GM23338 (cell line): ENCODE measurements around the gene UBXN4. TPM values are rescaled to one million over a fixed set of nuclear protein-coding genes. Genes with fewer than 3 reads are reported as not detected.

Source experiments
- ATAC-seq: fragments of 200-7000 bp; cut with Tn5 transposase; 3 replicates; pipeline ENCODE4 v1.9.1; 2020
- DNase-seq: peaks from one replicate; pipeline ENCODE4 v3.0.0-alpha.2; 2015; ENCODE audit warnings: low spot score
- H2AFZ ChIP-seq: fragments of 200-600 bp; sonication (generic); 2 replicates; pipeline ENCODE4 v1.8.0; 2016; ENCODE audit warnings: antibody characterized with exemption, mild to moderate bottlenecking, moderate library complexity
- H3F3A ChIP-seq: fragments of 200-600 bp; sonication (generic); replicated peaks from 2 replicates; pipeline ENCODE4 v1.8.0; 2017; ENCODE audit warnings: antibody characterized with exemption, mixed run types, low read depth
- H3K27ac ChIP-seq: fragments of 200-600 bp; sonication (generic); 2 replicates; pipeline ENCODE4 v1.6.1; 2016; ENCODE audit warnings: low read depth
- H3K27me3 ChIP-seq: fragments of 200-600 bp; sonication (generic); 2 replicates; pipeline ENCODE4 v1.8.0; 2016; ENCODE audit warnings: mild to moderate bottlenecking, mixed run types, moderate library complexity; ENCODE audit not compliant: insufficient read depth
- H3K36me3 ChIP-seq: fragments of 200-600 bp; sonication (generic); 2 replicates; pipeline ENCODE4 v1.8.0; 2016; ENCODE audit warnings: mild to moderate bottlenecking; ENCODE audit not compliant: insufficient read depth
- H3K4me1 ChIP-seq: fragments of 200-600 bp; sonication (generic); 2 replicates; pipeline ENCODE4 v1.8.0; 2016; ENCODE audit warnings: mild to moderate bottlenecking, moderate library complexity; ENCODE audit not compliant: insufficient read depth
- H3K4me2 ChIP-seq: fragments of 200-600 bp; sonication (generic); 2 replicates; pipeline ENCODE4 v1.7.1; 2017; ENCODE audit warnings: mixed run types
- H3K4me3 ChIP-seq: fragments of 200-600 bp; sonication (generic); 2 replicates; pipeline ENCODE4 v1.6.1; 2016; ENCODE audit warnings: mixed run types
- H3K79me2 ChIP-seq: fragments of 200-600 bp; sonication (generic); replicated peaks from 2 replicates; pipeline ENCODE4 v1.8.0; 2017; ENCODE audit warnings: mild to moderate bottlenecking; ENCODE audit not compliant: insufficient read depth
- H3K9me2 ChIP-seq: fragments of 200-600 bp; sonication (generic); 2 replicates; pipeline ENCODE4 v1.8.0; 2017; ENCODE audit not compliant: insufficient read depth
- H4K20me1 ChIP-seq: fragments of 200-600 bp; sonication (generic); replicated peaks from 2 replicates; pipeline ENCODE4 v1.8.0; 2017; ENCODE audit warnings: mild to moderate bottlenecking; ENCODE audit not compliant: insufficient read depth
- H3K27ac Mint-ChIP-seq: 2 replicates; pipeline ENCODE4 v1.8.0; 2020; ENCODE audit warnings: inconsistent platforms, mild to moderate bottlenecking, moderate library complexity, mixed read lengths
- H3K27me3 Mint-ChIP-seq: 3 replicates; pipeline ENCODE4 v1.8.0; 2022; ENCODE audit warnings: low read depth, mild to moderate bottlenecking, moderate library complexity, mixed read lengths, inconsistent platforms; ENCODE audit not compliant: insufficient read depth, poor library complexity
- H3K36me3 Mint-ChIP-seq: 3 replicates; pipeline ENCODE4 v1.8.0; 2021; ENCODE audit warnings: low read depth, mild to moderate bottlenecking, inconsistent platforms, moderate library complexity, mixed read lengths
- H3K4me1 Mint-ChIP-seq: 3 replicates; pipeline ENCODE4 v1.8.0; 2020; ENCODE audit warnings: mild to moderate bottlenecking, inconsistent platforms, mixed read lengths
- H3K4me3 Mint-ChIP-seq: 3 replicates; pipeline ENCODE4 v1.8.0; 2021; ENCODE audit warnings: moderate library complexity, mild to moderate bottlenecking, inconsistent platforms, mixed read lengths
- H3K9me3 Mint-ChIP-seq: 3 replicates; pipeline ENCODE4 v1.8.0; 2020; ENCODE audit warnings: moderate library complexity, mild to moderate bottlenecking, inconsistent platforms, mixed read lengths
- CREB1 ChIP-seq: fragments of 250-450 bp; sonication (Bioruptor Pico); IDR thresholded peaks from 2 replicates; pipeline ENCODE4 v1.5.0; 2020; ENCODE audit warnings: low read depth, mild to moderate bottlenecking, moderate library complexity
- CTCF ChIP-seq, 2 experiments: fragments of 200-600 bp in 1 of 2; sonication (generic) in 1 of 2; conservative IDR thresholded peaks; 2 replicates each; pipeline versions ENCODE4 v1.5.1 to v1.6.1; 2016 to 2017; ENCODE audit warnings: antibody characterized with exemption in 2 of 2, low read depth in 2 of 2, mild to moderate bottlenecking in 2 of 2, moderate library complexity in 1 of 2
- ETS1 ChIP-seq: IDR thresholded peaks from 2 replicates; pipeline ENCODE4 v1.6.1; 2016; ENCODE audit warnings: antibody characterized with exemption
- EZH2 ChIP-seq: fragments of 200-600 bp; sonication (generic); IDR thresholded peaks from one replicate; pipeline ENCODE4 v1.8.0; 2017; ENCODE audit warnings: antibody characterized with exemption, mild to moderate bottlenecking, low read depth; ENCODE audit not compliant: unreplicated experiment
- EZH2phosphoT487 ChIP-seq: fragments of 200-600 bp; sonication (generic); IDR thresholded peaks from one replicate; pipeline ENCODE4 v1.8.1; 2018; ENCODE audit warnings: antibody characterized with exemption; ENCODE audit not compliant: unreplicated experiment
- JUNB ChIP-seq: IDR thresholded peaks from one replicate; pipeline ENCODE4 v1.6.1; 2016; ENCODE audit warnings: antibody characterized with exemption; ENCODE audit not compliant: unreplicated experiment
- NANOG ChIP-seq: IDR thresholded peaks from 2 replicates; pipeline ENCODE4 v1.6.1; 2016; ENCODE audit warnings: antibody characterized with exemption, borderline replicate concordance
- POLR2AphosphoS5 ChIP-seq: IDR thresholded peaks from 2 replicates; pipeline ENCODE4 v1.6.1; 2016; ENCODE audit warnings: antibody characterized with exemption, low read depth
- REST ChIP-seq: IDR thresholded peaks from one replicate; pipeline ENCODE4 v1.6.1; 2018; ENCODE audit warnings: antibody characterized with exemption; ENCODE audit not compliant: unreplicated experiment
- STAT1 ChIP-seq: IDR thresholded peaks from one replicate; pipeline ENCODE4 v1.6.1; 2016; ENCODE audit warnings: antibody characterized with exemption; ENCODE audit not compliant: unreplicated experiment
- ZNF114 ChIP-seq: fragments of 250-450 bp; sonication (Bioruptor Pico); IDR thresholded peaks from 2 replicates; pipeline ENCODE4 v1.5.0; 2020; ENCODE audit warnings: mild to moderate bottlenecking, moderate library complexity
- ZNF331 ChIP-seq: fragments of 250-450 bp; sonication (Bioruptor Pico); IDR thresholded peaks from 2 replicates; pipeline ENCODE4 v1.5.0; 2020; ENCODE audit warnings: low read depth, mild to moderate bottlenecking, moderate library complexity
- ZNF462 ChIP-seq: fragments of 250-450 bp; sonication (Bioruptor Pico); IDR thresholded peaks from 2 replicates; pipeline ENCODE4 v1.5.0; 2020; ENCODE audit warnings: mild to moderate bottlenecking, moderate library complexity
- polyA plus RNA-seq: library from polyadenylated mRNA; unstranded; fragments of >200 nt; fragmentation: Nextera tagmentation; extraction: Ambion mirVana; gene quantifications from 2 replicates; pipeline ENCODE4 v1.2.1, GENCODE V29; 2016
- total RNA-seq: library from RNA; depleted of rRNA; stranded (reverse); fragments of >200 nt; shearing (Covaris generic); gene quantifications from 2 replicates; pipeline ENCODE4 v1.2.3, GENCODE V29; 2014

The UBXN4 gene
- total and polyA plus RNA-seq, 2 experiments from 2014 or later: 57.6 to 226 TPM

GRCh38 chr2:135708159-135708558, 33.5 kb upstream of the UBXN4 start:
- no peaks in the 10 kb centered on the region for H3K79me2 ChIP-seq
- no peak overlapping the region for H3K4me3 ChIP-seq
- no peaks in the 10 kb centered on the region for H4K20me1 ChIP-seq
- no peak for DNase-seq
- H3K4me1 ChIP-seq: no peaks in the 10 kb centered on the region
- Mint-ChIP-seq H3K4me3 (no peak overlapping the region), H3K36me3 (peaks cover 21% of the 10 kb centered on the region; the same call in 2 of the 3 replicates), H3K9me3 (0 out of 3 replicates have a peak, but pooled peaks cover 2% of the 10 kb centered on the region), H3K27ac (no peak overlapping the region), H3K4me1 (no peaks in the 10 kb centered on the region), H3K27me3 (peaks cover 2% of the 10 kb centered on the region)
- H2AFZ ChIP-seq: no peak overlapping the region
- peaks cover 3% of the 10 kb centered on the region for H3K36me3 ChIP-seq
- ATAC-seq: no peak
- TF ChIP-seq EZH2 (no peak), CTCF (conservative IDR thresholded peaks at IDR 0.05; ENCODE audit: low read depth in 2 of 2) (no peak), JUNB (no peak), POLR2AphosphoS5 (no peak), EZH2phosphoT487 (no peak), STAT1 (no peak), CREB1 (no peak), ZNF331 (CRISPR knock-in tag) (no peak), ETS1 (no peak), ZNF114 (CRISPR knock-in tag) (no peak), REST (no peak), ZNF462 (CRISPR knock-in tag) (no peak), NANOG (no peak)
- no peaks in the 10 kb centered on the region for H3K9me2 ChIP-seq
- no peak overlapping the region for H3K4me2 ChIP-seq
- peaks cover 6% of the 10 kb centered on the region; the same call in 1 of the 2 replicates for H3F3A ChIP-seq
- H3K27ac ChIP-seq: no peak overlapping the region
- H3K27me3 ChIP-seq: no peaks in the 10 kb centered on the region
